ENCODE data around the gene KIT.
A peak's percentile ranks its signal among the peaks of the same experiment; 100 is the strongest.

The KIT gene

GRCh38 chr4:54695337-54695736 lies 37.6 kb downstream of the KIT start:
- no peaks in the 10 kb centered on the region for H3K9me3 ChIP-seq (ENCODE audit: control insufficient read depth, low read length)
- H3K4me1 ChIP-seq (ENCODE audit: control insufficient read depth, insufficient read depth, low read length, poor library complexity, severe bottlenecking) = no peaks in the 10 kb centered on the region
- no peak overlapping the region for H3K4me3 ChIP-seq (ENCODE audit: insufficient read depth, low read depth, low read length, poor library complexity, severe bottlenecking)
- H3K36me3 ChIP-seq (ENCODE audit: control insufficient read depth, insufficient read depth, low read length) = no peaks in the 10 kb centered on the region
- H3K27me3 ChIP-seq (replicated peaks; ENCODE audit: control insufficient read depth, insufficient read depth, low read length, poor library complexity, severe bottlenecking) = no peaks in the 10 kb centered on the region
- no peak for DNase-seq
- H3K27ac ChIP-seq (ENCODE audit: insufficient read depth, low read length, poor library complexity, severe bottlenecking) = no peak overlapping the region

DNA sequence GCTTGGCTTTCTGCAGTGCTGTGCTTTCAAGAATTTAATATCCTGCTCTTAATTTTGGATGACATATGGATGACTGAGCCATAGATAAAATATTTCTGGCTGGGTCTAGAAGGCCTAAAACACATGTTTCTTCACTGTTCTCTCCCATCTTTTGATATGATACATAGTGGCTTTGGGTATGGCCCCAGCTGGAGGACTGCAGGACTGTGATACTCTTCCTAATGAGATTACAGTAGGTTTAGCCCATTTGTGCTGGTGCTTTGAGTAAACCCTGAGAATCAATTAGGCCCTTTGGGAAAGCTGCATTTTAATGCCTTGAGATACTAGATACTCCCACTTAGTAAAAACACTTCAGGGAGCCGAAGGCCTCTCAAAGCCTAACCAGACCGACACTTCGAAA lies 38.0 kb downstream of the KIT start:
- H3K4me1 ChIP-seq (ENCODE audit: control insufficient read depth, insufficient read depth, low read length, poor library complexity, severe bottlenecking) = no peaks in the 10 kb centered on the region
- no peak for DNase-seq
- H3K36me3 ChIP-seq (ENCODE audit: control insufficient read depth, insufficient read depth, low read length) = no peaks in the 10 kb centered on the region
- H3K4me3 ChIP-seq (ENCODE audit: insufficient read depth, low read depth, low read length, poor library complexity, severe bottlenecking) = no peak overlapping the region
- no peaks in the 10 kb centered on the region for H3K27me3 ChIP-seq (replicated peaks; ENCODE audit: control insufficient read depth, insufficient read depth, low read length, poor library complexity, severe bottlenecking)
- no peaks in the 10 kb centered on the region for H3K9me3 ChIP-seq (ENCODE audit: control insufficient read depth, low read length)
- no peak overlapping the region for H3K27ac ChIP-seq (ENCODE audit: insufficient read depth, low read length, poor library complexity, severe bottlenecking)

GRCh38 chr4:54696649-54697048 lies 38.9 kb downstream of the KIT start:
- Histone ChIP-seq H3K36me3 (ENCODE audit: control insufficient read depth, insufficient read depth, low read length) (no peaks in the 10 kb centered on the region), H3K27ac (ENCODE audit: insufficient read depth, low read length, poor library complexity, severe bottlenecking) (no peak overlapping the region), H3K4me3 (ENCODE audit: insufficient read depth, low read depth, low read length, poor library complexity, severe bottlenecking) (no peak overlapping the region), H3K4me1 (ENCODE audit: control insufficient read depth, insufficient read depth, low read length, poor library complexity, severe bottlenecking) (no peaks in the 10 kb centered on the region), H3K9me3 (ENCODE audit: control insufficient read depth, low read length) (no peaks in the 10 kb centered on the region), H3K27me3 (replicated peaks; ENCODE audit: control insufficient read depth, insufficient read depth, low read length, poor library complexity, severe bottlenecking) (no peaks in the 10 kb centered on the region)
- DNase-seq = no peak

- Histone ChIP-seq H3K27ac (ENCODE audit: insufficient read depth, low read length, poor library complexity, severe bottlenecking) (no peak overlapping the region), H3K9me3 (ENCODE audit: control insufficient read depth, low read length) (no peaks in the 10 kb centered on the region), H3K4me1 (ENCODE audit: control insufficient read depth, insufficient read depth, low read length, poor library complexity, severe bottlenecking) (no peaks in the 10 kb centered on the region), H3K36me3 (ENCODE audit: control insufficient read depth, insufficient read depth, low read length) (no peaks in the 10 kb centered on the region), H3K27me3 (replicated peaks; ENCODE audit: control insufficient read depth, insufficient read depth, low read length, poor library complexity, severe bottlenecking) (no peaks in the 10 kb centered on the region), H3K4me3 (ENCODE audit: insufficient read depth, low read depth, low read length, poor library complexity, severe bottlenecking) (no peak overlapping the region)
- DNase-seq = no peak
Measured at GRCh38 chr4:54700986-54701385, 43.2 kb downstream of the KIT start.

GRCh38 chr4:54703182-54703581 lies 45.4 kb downstream of the KIT start:
- H3K27ac ChIP-seq (ENCODE audit: insufficient read depth, low read length, poor library complexity, severe bottlenecking) = no peak overlapping the region
- H3K4me1 ChIP-seq (ENCODE audit: control insufficient read depth, insufficient read depth, low read length, poor library complexity, severe bottlenecking) = no peaks in the 10 kb centered on the region
- no peak overlapping the region for H3K4me3 ChIP-seq (ENCODE audit: insufficient read depth, low read depth, low read length, poor library complexity, severe bottlenecking)
- H3K36me3 ChIP-seq (ENCODE audit: control insufficient read depth, insufficient read depth, low read length) = no peaks in the 10 kb centered on the region
- DNase-seq = no peak
- no peaks in the 10 kb centered on the region for H3K9me3 ChIP-seq (ENCODE audit: control insufficient read depth, low read length)
- no peaks in the 10 kb centered on the region for H3K27me3 ChIP-seq (replicated peaks; ENCODE audit: control insufficient read depth, insufficient read depth, low read length, poor library complexity, severe bottlenecking)

DNA sequence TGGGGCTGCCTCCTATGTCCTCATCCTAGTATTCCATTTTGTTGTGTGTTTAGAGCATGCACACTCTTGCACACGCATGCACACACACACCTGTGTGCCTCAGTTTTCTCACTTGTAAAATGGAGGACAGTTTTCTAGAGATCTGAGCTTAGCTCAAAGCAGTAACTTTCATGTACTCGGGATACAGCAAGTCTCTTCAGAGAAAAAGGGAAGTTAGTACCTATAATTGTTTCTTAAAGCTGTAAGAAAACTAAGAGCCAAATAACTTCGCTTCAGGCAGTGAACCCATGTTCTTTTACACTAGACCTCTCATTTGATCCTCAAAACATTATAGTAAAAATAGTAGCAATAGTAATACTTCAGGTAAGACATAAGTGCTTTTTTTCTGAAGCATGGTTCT lies 49.6 kb downstream of the KIT start:
- Histone ChIP-seq H3K27ac (ENCODE audit: insufficient read depth, low read length, poor library complexity, severe bottlenecking) (no peak overlapping the region), H3K4me3 (ENCODE audit: insufficient read depth, low read depth, low read length, poor library complexity, severe bottlenecking) (no peak overlapping the region), H3K4me1 (ENCODE audit: control insufficient read depth, insufficient read depth, low read length, poor library complexity, severe bottlenecking) (peaks cover 7% of the 10 kb centered on the region), H3K36me3 (ENCODE audit: control insufficient read depth, insufficient read depth, low read length) (no peaks in the 10 kb centered on the region), H3K27me3 (replicated peaks; ENCODE audit: control insufficient read depth, insufficient read depth, low read length, poor library complexity, severe bottlenecking) (no peaks in the 10 kb centered on the region), H3K9me3 (ENCODE audit: control insufficient read depth, low read length) (no peaks in the 10 kb centered on the region)
- no peak for DNase-seq

- no peaks in the 10 kb centered on the region for H3K27me3 ChIP-seq (replicated peaks; ENCODE audit: control insufficient read depth, insufficient read depth, low read length, poor library complexity, severe bottlenecking)
- no peak overlapping the region for H3K4me3 ChIP-seq (ENCODE audit: insufficient read depth, low read depth, low read length, poor library complexity, severe bottlenecking)
- peaks cover 7% of the 10 kb centered on the region for H3K4me1 ChIP-seq (ENCODE audit: control insufficient read depth, insufficient read depth, low read length, poor library complexity, severe bottlenecking)
- no peaks in the 10 kb centered on the region for H3K36me3 ChIP-seq (ENCODE audit: control insufficient read depth, insufficient read depth, low read length)
- H3K9me3 ChIP-seq (ENCODE audit: control insufficient read depth, low read length) = no peaks in the 10 kb centered on the region
- no peak for DNase-seq
- H3K27ac ChIP-seq (ENCODE audit: insufficient read depth, low read length, poor library complexity, severe bottlenecking) = no peak overlapping the region
Measured at GRCh38 chr4:54708339-54709279, 50.9 kb downstream of the KIT start.

GRCh38 chr4:54709400-54709799 lies 51.6 kb downstream of the KIT start:
- Histone ChIP-seq H3K27ac (ENCODE audit: insufficient read depth, low read length, poor library complexity, severe bottlenecking) (no peak overlapping the region), H3K4me1 (ENCODE audit: control insufficient read depth, insufficient read depth, low read length, poor library complexity, severe bottlenecking) (peaks cover 7% of the 10 kb centered on the region), H3K9me3 (ENCODE audit: control insufficient read depth, low read length) (no peaks in the 10 kb centered on the region), H3K27me3 (replicated peaks; ENCODE audit: control insufficient read depth, insufficient read depth, low read length, poor library complexity, severe bottlenecking) (no peaks in the 10 kb centered on the region), H3K36me3 (ENCODE audit: control insufficient read depth, insufficient read depth, low read length) (no peaks in the 10 kb centered on the region), H3K4me3 (ENCODE audit: insufficient read depth, low read depth, low read length, poor library complexity, severe bottlenecking) (no peak overlapping the region)
- DNase-seq = peak in 1 of 3 donors; percentile 12

GRCh38 chr4:54712206-54712605 lies 54.4 kb downstream of the KIT start:
- Histone ChIP-seq H3K9me3 (ENCODE audit: control insufficient read depth, low read length) (no peaks in the 10 kb centered on the region), H3K27ac (ENCODE audit: insufficient read depth, low read length, poor library complexity, severe bottlenecking) (no peak overlapping the region), H3K4me3 (ENCODE audit: insufficient read depth, low read depth, low read length, poor library complexity, severe bottlenecking) (no peak overlapping the region), H3K36me3 (ENCODE audit: control insufficient read depth, insufficient read depth, low read length) (no peaks in the 10 kb centered on the region), H3K27me3 (replicated peaks; ENCODE audit: control insufficient read depth, insufficient read depth, low read length, poor library complexity, severe bottlenecking) (no peaks in the 10 kb centered on the region), H3K4me1 (ENCODE audit: control insufficient read depth, insufficient read depth, low read length, poor library complexity, severe bottlenecking) (peaks cover 7% of the 10 kb centered on the region)
- DNase-seq = no peak

GRCh38 chr4:54714631-54715030 lies 56.9 kb downstream of the KIT start:
- H3K27me3 ChIP-seq (replicated peaks; ENCODE audit: control insufficient read depth, insufficient read depth, low read length, poor library complexity, severe bottlenecking) = no peaks in the 10 kb centered on the region
- H3K9me3 ChIP-seq (ENCODE audit: control insufficient read depth, low read length) = no peaks in the 10 kb centered on the region
- H3K27ac ChIP-seq (ENCODE audit: insufficient read depth, low read length, poor library complexity, severe bottlenecking) = no peak overlapping the region
- no peak overlapping the region for H3K4me3 ChIP-seq (ENCODE audit: insufficient read depth, low read depth, low read length, poor library complexity, severe bottlenecking)
- no peaks in the 10 kb centered on the region for H3K36me3 ChIP-seq (ENCODE audit: control insufficient read depth, insufficient read depth, low read length)
- H3K4me1 ChIP-seq (ENCODE audit: control insufficient read depth, insufficient read depth, low read length, poor library complexity, severe bottlenecking) = peaks cover 7% of the 10 kb centered on the region
- DNase-seq = no peak
